GM12878 (cell line): ENCODE data around the gene TBP. TPM values are rescaled to one million over a fixed set of nuclear protein-coding genes. Genes with fewer than 3 reads are reported as not detected.
A peak's percentile ranks its signal among the peaks of the same experiment; 100 is the strongest.

Experiments
- ATAC-seq: fragments of 200-7000 bp; cut with Tn5 transposase; 3 replicates; pipeline ENCODE4 v1.9.1; 2020; ENCODE audit warnings: mild to moderate bottlenecking, moderate library complexity
- BruUV-seq: library from RNA; stranded (reverse); fragments of 400-500 nt; replicated peaks from 2 replicates; lab custom pipeline; 2021; lab: Mats Ljungman, UMichigan
- CTCF ChIA-PET: fragments of 300-600 bp; sonication (Branson Sonifier 250); formaldehyde crosslinking; extraction: SDS; loops from one replicate; lab custom pipeline; 2021; ENCODE audit warnings: inconsistent platforms; lab: Yijun Ruan, JAX
- POLR2A ChIA-PET: fragments of 350-600 bp; formaldehyde crosslinking; extraction: SDS; loops from one replicate; lab custom pipeline; 2021; ENCODE audit warnings: inconsistent platforms; lab: Charles Lee
- RAD21 ChIA-PET: fragments of 300-600 bp; sonication (Branson Sonifier 250); formaldehyde crosslinking; loops from one replicate; lab custom pipeline; 2023; ENCODE audit warnings: antibody characterized with exemption; ENCODE audit not compliant: unreplicated experiment; lab: Charles Lee
- SMC1A ChIA-PET: fragments of 300-600 bp; sonication (Branson Sonifier 250); formaldehyde crosslinking; loops from one replicate; lab custom pipeline; 2023; ENCODE audit not compliant: unreplicated experiment, uncharacterized antibody; lab: Charles Lee
- DNase-seq: peaks from one replicate; pipeline ENCODE4 v3.0.0-alpha.2; 2011; ENCODE audit warnings: low read depth, low spot score
- FAIRE-seq: peaks from 3 replicates; lab custom pipeline; 2011; peaks lifted over from hg19 to GRCh38; lab: Jason Lieb, UNC
- H2AFZ ChIP-seq: 2 replicates; pipeline ENCODE4 v1.6.0; 2011; ENCODE audit warnings: low read depth, low read length, control low read depth; ENCODE audit not compliant: control insufficient read depth
- H3K27ac ChIP-seq: 2 replicates; pipeline ENCODE4 v1.5.1; 2011; ENCODE audit warnings: control low read depth; ENCODE audit not compliant: control insufficient read depth, insufficient read depth
- H3K27me3 ChIP-seq, 2 experiments: replicated peaks in 1 of 2; 2 replicates each; pipeline versions ENCODE4 v1.6.0 to v1.6.1; 2011; ENCODE audit warnings: low read length in 1 of 2; ENCODE audit not compliant: control insufficient read depth in 2 of 2, insufficient read depth in 2 of 2
- H3K36me3 ChIP-seq, 2 experiments: 2 replicates each; pipeline ENCODE4 v1.5.1; 2011; ENCODE audit warnings: low read length in 1 of 2; ENCODE audit not compliant: control insufficient read depth in 2 of 2, insufficient read depth in 2 of 2
- H3K4me1 ChIP-seq: 2 replicates; pipeline ENCODE4 v1.6.1; 2011; ENCODE audit warnings: mild to moderate bottlenecking, low read length, moderate library complexity, mixed read lengths; ENCODE audit not compliant: control insufficient read depth, insufficient read depth
- H3K4me2 ChIP-seq: 2 replicates; pipeline ENCODE4 v1.6.0; 2011; ENCODE audit warnings: control low read depth; ENCODE audit not compliant: control insufficient read depth, insufficient read depth
- H3K4me3 ChIP-seq: fragments of 200-600 bp; sonication (generic); 2 replicates; pipeline ENCODE4 v1.5.1; 2016
- H3K79me2 ChIP-seq: 2 replicates; pipeline ENCODE4 v1.6.0; 2011; ENCODE audit warnings: low read length; ENCODE audit not compliant: control insufficient read depth, insufficient read depth
- H3K9ac ChIP-seq: 2 replicates; pipeline ENCODE4 v1.8.0; 2011; ENCODE audit warnings: low read length, control low read depth, mixed read lengths; ENCODE audit not compliant: control insufficient read depth, insufficient read depth
- H3K9me3 ChIP-seq: replicated peaks from 3 replicates; pipeline ENCODE4 v1.5.1; 2011; ENCODE audit warnings: mild to moderate bottlenecking, low read length; ENCODE audit not compliant: control insufficient read depth, insufficient read depth
- H4K20me1 ChIP-seq: 2 replicates; pipeline ENCODE4 v1.6.0; 2011; ENCODE audit not compliant: control insufficient read depth, insufficient read depth
- BCLAF1 ChIP-seq: fragments of 450-650 bp; IDR thresholded peaks from 2 replicates; pipeline ENCODE4 v1.6.1; 2017; ENCODE audit warnings: antibody characterized with exemption, mild to moderate bottlenecking, moderate library complexity
- CTCF ChIP-seq, 3 experiments: IDR thresholded peaks in 2 of 3; conservative IDR thresholded peaks in 1 of 3; 2 replicates each; pipeline ENCODE4 v1.5.1; 2011; ENCODE audit warnings: low read depth in 3 of 3, low read length in 3 of 3, mild to moderate bottlenecking in 3 of 3, control low read depth in 2 of 3, moderate library complexity in 2 of 3, inconsistent platforms in 1 of 3, mixed read lengths in 1 of 3; ENCODE audit not compliant: control insufficient read depth in 2 of 3, insufficient read depth in 1 of 3; ENCODE audit errors: extremely low read depth in 1 of 3
- POLR2A ChIP-seq: IDR thresholded peaks from 2 replicates; pipeline ENCODE4 v1.6.1; 2011; ENCODE audit warnings: low read depth, mild to moderate bottlenecking, low read length
- RBBP5 ChIP-seq: fragments of 200-600 bp; sonication (generic); conservative IDR thresholded peaks from 2 replicates; pipeline ENCODE4 v1.6.1; 2016
- WGBS: methylation state at CpG from one replicate; pipeline ENCODE4 v1.1.6; 2016; ENCODE audit warnings: low lambda C conversion rate; ENCODE audit not compliant: insufficient replicate concordance, insufficient coverage; ENCODE audit errors: missing lambda C conversion rate; 5-methylcytosine and 5-hydroxymethylcytosine counted together
- in situ Hi-C: fragments of 300-500 bp; cut with MboI; formaldehyde crosslinking; loops from 9 replicates; pipeline ENCODE4 v1.14.3; 2018; ENCODE audit warnings: mixed read lengths
- intact Hi-C: fragments of 100-400 bp; cut with micrococcal nuclease; formaldehyde crosslinking; loops from one replicate; pipeline ENCODE4 v1.14.2; 2022; ENCODE audit not compliant: unreplicated experiment
- polyA plus RNA-seq, 11 experiments: library from polyadenylated mRNA; depleted of rRNA in 4 of 11; unstranded in 6 of 11; stranded (reverse) in 5 of 11; fragments of >200 nt; fragmentation: Nextera tagmentation in 4 of 11; fragmentation: Illumina TruSeq in 1 of 11; extraction: Ambion mirVana in 4 of 11; extraction: Trizol in 1 of 11; gene quantifications; 1 replicate in 1 of 11; 2 replicates in 10 of 11; pipeline versions ENCODE4 v1.2.1 to v1.2.3, GENCODE V29; 2011 to 2016; ENCODE audit warnings: inconsistent platforms in 2 of 11, missing spikeins in 2 of 11, low read depth in 1 of 11
- total RNA-seq, 4 experiments: library from RNA; depleted of rRNA in 3 of 4; stranded (reverse); fragments of >200 nt in 3 of 4; fragmentation: Illumina TruSeq in 1 of 4; extraction: Trizol in 1 of 4; gene quantifications; 2 replicates each; pipeline versions ENCODE4 v1.2.1 to v1.2.3, GENCODE V29; 2013 to 2021

TBP gene
- total and polyA plus RNA-seq, 10 of the 15 experiments (the other 5 are each of a cell fraction or from before 2014, with no cell fraction given), result 13.6 to 39.5 (median 26.5) TPM

- peak; percentile 84 to 94 (median 92); a peak in 5 of 6 replicates for TF ChIP-seq CTCF (IDR thresholded peaks at IDR 0.05 in 2 of 3, conservative IDR thresholded peaks at IDR 0.05 in 1 of 3; ENCODE audit: control insufficient read depth in 2 of 3, extremely low read depth in 1 of 3, insufficient read depth in 1 of 3, low read depth in 3 of 3, low read length in 3 of 3)
Measured at GRCh38 chr6:170529839-170530469, 24.2 kb upstream of the TBP start (continued).

- Histone ChIP-seq H3K9me3 (no peaks in the 10 kb centered on the region), H3K27me3 (no peaks in the 10 kb centered on the region), H3K27ac (no peak overlapping the region), H3K4me2 (no peak overlapping the region), H3K36me3 (peaks cover 16 to 33% of the 10 kb centered on the region in 2 experiments), H3K4me1 (no peaks in the 10 kb centered on the region), H3K9ac (no peak overlapping the region), H3K79me2 (no peaks in the 10 kb centered on the region), H3K4me3 (no peak overlapping the region), H2AFZ (no peak overlapping the region), H4K20me1 (no peaks in the 10 kb centered on the region)
- intact Hi-C loops (loop anchor here (5.0 kb wide), 1 partner anchor 1576 kb away; no protein-coding TSS in a partner anchor), in situ Hi-C loops (no loop called here)
- FAIRE-seq, result peak; percentile 18
- ChIA-PET CTCF (interaction anchor here (1.0 to 5.5 kb wide), 3 partner anchors 7 to 701 kb away, joined by 3 to 33 read pairs (median 10); no protein-coding TSS in a partner anchor), RAD21 (no interaction called here), SMC1A (interaction anchor here (1.1 to 4.5 kb wide), 2 partner anchors 7 to 15 kb away, joined by 4 to 24 read pairs; no protein-coding TSS in a partner anchor), POLR2A (no interaction called here)
- TF ChIP-seq BCLAF1 (no peak), POLR2A (peak; percentile 13; the same call in 1 of the 2 replicates), RBBP5 (no peak)
- WGBS, result 98% methylated on average over 7 of the region's 7 CpGs
- no peak for ATAC-seq
- BruUV-seq, result no TSS peak
- no peak for DNase-seq
Measured at GRCh38 chr6:170532867-170533488, 21.2 kb upstream of the TBP start.
